HepG2 (cell line): ENCODE results near the gene HMBS. TPM values are rescaled to one million over a fixed set of nuclear protein-coding genes. Genes with fewer than 3 reads are reported as not detected.

ENCODE experiments used
- AKAP8 ChIP-seq: sonication (generic); formaldehyde crosslinking; IDR thresholded peaks from 2 replicates; pipeline ENCODE4 v1.5.1; 2020; ENCODE audit warnings: mild to moderate bottlenecking, missing genetic modification reagents
- BATF2 ChIP-seq: sonication (generic); formaldehyde crosslinking; IDR thresholded peaks from 2 replicates; pipeline ENCODE4 v1.8.0; 2022; ENCODE audit warnings: mild to moderate bottlenecking, missing genetic modification reagents, moderate library complexity
- DNMT3B ChIP-seq: conservative IDR thresholded peaks from 2 replicates; pipeline ENCODE4 v1.6.1; 2016; ENCODE audit warnings: missing biosample characterization, control low read depth
- KAT7 ChIP-seq: IDR thresholded peaks from 2 replicates; pipeline ENCODE4 v1.6.1; 2018; ENCODE audit warnings: borderline replicate concordance, missing compliant biosample characterization
- KDM6A ChIP-seq: IDR thresholded peaks from 2 replicates; pipeline ENCODE4 v1.6.1; 2016; ENCODE audit warnings: low read depth
- MAZ ChIP-seq, 2 experiments: sonication (generic) in 1 of 2; formaldehyde crosslinking in 1 of 2; IDR thresholded peaks; 2 replicates each; pipeline versions ENCODE4 v1.5.0 to v1.6.1; 2012 to 2020; ENCODE audit warnings: low read depth in 2 of 2, mild to moderate bottlenecking in 2 of 2, borderline replicate concordance in 1 of 2, improper control_type of control experiment in 1 of 2, low read length in 1 of 2, missing genetic modification reagents in 1 of 2, moderate library complexity in 1 of 2
- NFIC ChIP-seq: IDR thresholded peaks from 2 replicates; pipeline ENCODE4 v1.6.1; 2012; ENCODE audit warnings: mild to moderate bottlenecking, low read length, inconsistent platforms
- PPARG ChIP-seq: conservative IDR thresholded peaks from 2 replicates; pipeline ENCODE4 v1.6.1; 2016; ENCODE audit warnings: missing biosample characterization, missing genetic modification reagents
- SRSF4 ChIP-seq: fragments of 200-400 bp; formaldehyde crosslinking; IDR thresholded peaks from one replicate; pipeline ENCODE4 v1.6.1; 2018; ENCODE audit warnings: mild to moderate bottlenecking, low read depth, low read length, moderate library complexity; ENCODE audit not compliant: poor library complexity, severe bottlenecking
- TEAD3 ChIP-seq: optimal IDR thresholded peaks from 2 replicates; pipeline ENCODE3; 2016; ENCODE audit warnings: borderline replicate concordance
- ZNF124 ChIP-seq: sonication (generic); formaldehyde crosslinking; IDR thresholded peaks from 2 replicates; pipeline ENCODE4 v1.4.0; 2020; ENCODE audit warnings: missing genetic modification reagents
- ZNF136 ChIP-seq: sonication (generic); formaldehyde crosslinking; IDR thresholded peaks from 2 replicates; pipeline ENCODE4 v1.8.1; 2022; ENCODE audit warnings: low read depth, mild to moderate bottlenecking, moderate library complexity, missing genetic modification reagents
- ZNF263 ChIP-seq: sonication (generic); formaldehyde crosslinking; IDR thresholded peaks from 2 replicates; pipeline ENCODE4 v1.4.0; 2020; ENCODE audit warnings: missing genetic modification reagents
- ZNF335 ChIP-seq: sonication (generic); formaldehyde crosslinking; IDR thresholded peaks from 2 replicates; pipeline ENCODE4 v1.4.0; 2020; ENCODE audit warnings: missing genetic modification reagents
- ZNF383 ChIP-seq: sonication (generic); formaldehyde crosslinking; IDR thresholded peaks from 2 replicates; pipeline ENCODE4 v1.4.0; 2020; ENCODE audit warnings: missing genetic modification reagents, mild to moderate bottlenecking, borderline replicate concordance
- ZNF546 ChIP-seq: sonication (generic); formaldehyde crosslinking; conservative IDR thresholded peaks from 2 replicates; pipeline ENCODE4 v1.8.1; 2023; ENCODE audit warnings: mild to moderate bottlenecking, missing genetic modification reagents
- ZNF607 ChIP-seq: sonication (generic); formaldehyde crosslinking; IDR thresholded peaks from 2 replicates; pipeline ENCODE4 v1.5.1; 2020; ENCODE audit warnings: missing genetic modification reagents, mild to moderate bottlenecking, borderline replicate concordance
- ZNF713 ChIP-seq: sonication (generic); formaldehyde crosslinking; IDR thresholded peaks from 2 replicates; pipeline ENCODE4 v1.4.0; 2020; ENCODE audit warnings: mild to moderate bottlenecking, missing genetic modification reagents
- ZNF775 ChIP-seq: sonication (generic); formaldehyde crosslinking; IDR thresholded peaks from 2 replicates; pipeline ENCODE4 v1.4.0; 2020; ENCODE audit warnings: missing genetic modification reagents, mild to moderate bottlenecking, moderate library complexity, borderline replicate concordance
- ZNF777 ChIP-seq: sonication (generic); formaldehyde crosslinking; IDR thresholded peaks from 2 replicates; pipeline ENCODE4 v1.4.0; 2020; ENCODE audit warnings: missing genetic modification reagents
- polyA plus RNA-seq, 8 experiments: library from polyadenylated mRNA; depleted of rRNA in 3 of 8; stranded (reverse) in 7 of 8; unstranded in 1 of 8; fragments of >200 nt; fragmentation: Illumina TruSeq in 4 of 8; extraction: Trizol in 4 of 8; gene quantifications; 2 replicates each; pipeline versions ENCODE4 v1.2.1 to v1.2.3, GENCODE V29; 2011 to 2016; ENCODE audit warnings: low read depth in 4 of 8, missing spikeins in 1 of 8, mixed read lengths in 1 of 8; ENCODE audit not compliant: insufficient read depth in 1 of 8
- total RNA-seq, 5 experiments: library from RNA; depleted of rRNA; stranded (reverse); fragments of >200 nt; fragmentation: Illumina TruSeq; extraction: Trizol; gene quantifications; 2 replicates each; pipeline ENCODE4 v1.2.3, GENCODE V29; 2016; ENCODE audit warnings: low read depth in 1 of 5
- TF ChIP-seq, protein P1 (sequence below): sonication (generic); formaldehyde crosslinking; IDR thresholded peaks from 2 replicates; pipeline ENCODE4 v1.8.0; 2022; ENCODE audit warnings: missing genetic modification reagents, mild to moderate bottlenecking, moderate library complexity, borderline replicate concordance
- TF ChIP-seq, protein P2 (sequence below): sonication (generic); formaldehyde crosslinking; IDR thresholded peaks from 2 replicates; pipeline ENCODE4 v1.4.0; 2020; ENCODE audit warnings: missing genetic modification reagents; ENCODE audit errors: not compliant biosample characterization
- TF ChIP-seq, protein P3 (sequence below): sonication (generic); formaldehyde crosslinking; conservative IDR thresholded peaks from 2 replicates; pipeline ENCODE4 v1.8.0; 2022; ENCODE audit warnings: missing genetic modification reagents

HMBS gene
- total and polyA plus RNA-seq, 2 of the 13 experiments (the other 11 are each of a cell fraction or from before 2014, with no cell fraction given): 9.4 to 46.9 TPM

GRCh38 chr11:119067371-119068222, 17.1 kb upstream of the HMBS start, which contains the start of gene VPS11 (continued):
- TF ChIP-seq, protein P1, sequence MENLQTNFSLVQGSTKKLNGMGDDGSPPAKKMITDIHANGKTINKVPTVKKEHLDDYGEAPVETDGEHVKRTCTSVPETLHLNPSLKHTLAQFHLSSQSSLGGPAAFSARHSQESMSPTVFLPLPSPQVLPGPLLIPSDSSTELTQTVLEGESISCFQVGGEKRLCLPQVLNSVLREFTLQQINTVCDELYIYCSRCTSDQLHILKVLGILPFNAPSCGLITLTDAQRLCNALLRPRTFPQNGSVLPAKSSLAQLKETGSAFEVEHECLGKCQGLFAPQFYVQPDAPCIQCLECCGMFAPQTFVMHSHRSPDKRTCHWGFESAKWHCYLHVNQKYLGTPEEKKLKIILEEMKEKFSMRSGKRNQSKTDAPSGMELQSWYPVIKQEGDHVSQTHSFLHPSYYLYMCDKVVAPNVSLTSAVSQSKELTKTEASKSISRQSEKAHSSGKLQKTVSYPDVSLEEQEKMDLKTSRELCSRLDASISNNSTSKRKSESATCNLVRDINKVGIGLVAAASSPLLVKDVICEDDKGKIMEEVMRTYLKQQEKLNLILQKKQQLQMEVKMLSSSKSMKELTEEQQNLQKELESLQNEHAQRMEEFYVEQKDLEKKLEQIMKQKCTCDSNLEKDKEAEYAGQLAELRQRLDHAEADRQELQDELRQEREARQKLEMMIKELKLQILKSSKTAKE: no peak
- TF ChIP-seq, protein P2, sequence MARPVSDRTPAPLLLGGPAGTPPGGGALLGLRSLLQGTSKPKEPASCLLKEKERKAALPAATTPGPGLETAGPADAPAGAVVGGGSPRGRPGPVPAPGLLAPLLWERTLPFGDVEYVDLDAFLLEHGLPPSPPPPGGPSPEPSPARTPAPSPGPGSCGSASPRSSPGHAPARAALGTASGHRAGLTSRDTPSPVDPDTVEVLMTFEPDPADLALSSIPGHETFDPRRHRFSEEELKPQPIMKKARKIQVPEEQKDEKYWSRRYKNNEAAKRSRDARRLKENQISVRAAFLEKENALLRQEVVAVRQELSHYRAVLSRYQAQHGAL: no peak
- TF ChIP-seq, protein P3, sequence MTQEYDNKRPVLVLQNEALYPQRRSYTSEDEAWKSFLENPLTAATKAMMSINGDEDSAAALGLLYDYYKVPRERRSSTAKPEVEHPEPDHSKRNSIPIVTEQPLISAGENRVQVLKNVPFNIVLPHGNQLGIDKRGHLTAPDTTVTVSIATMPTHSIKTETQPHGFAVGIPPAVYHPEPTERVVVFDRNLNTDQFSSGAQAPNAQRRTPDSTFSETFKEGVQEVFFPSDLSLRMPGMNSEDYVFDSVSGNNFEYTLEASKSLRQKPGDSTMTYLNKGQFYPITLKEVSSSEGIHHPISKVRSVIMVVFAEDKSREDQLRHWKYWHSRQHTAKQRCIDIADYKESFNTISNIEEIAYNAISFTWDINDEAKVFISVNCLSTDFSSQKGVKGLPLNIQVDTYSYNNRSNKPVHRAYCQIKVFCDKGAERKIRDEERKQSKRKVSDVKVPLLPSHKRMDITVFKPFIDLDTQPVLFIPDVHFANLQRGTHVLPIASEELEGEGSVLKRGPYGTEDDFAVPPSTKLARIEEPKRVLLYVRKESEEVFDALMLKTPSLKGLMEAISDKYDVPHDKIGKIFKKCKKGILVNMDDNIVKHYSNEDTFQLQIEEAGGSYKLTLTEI (CRISPR knock-in tag): no peak
- TF ChIP-seq TEAD3 (peak; percentile 37), ZNF263 (CRISPR knock-in tag) (no peak), NFIC (peak; percentile 40; the same call in 1 of the 2 replicates), BATF2 (CRISPR knock-in tag) (no peak), SRSF4 (no peak), KDM6A (CRISPR knock-in tag) (no peak), DNMT3B (CRISPR knock-in tag) (0 out of 2 replicates have a peak, but pooled peaks have one; percentile 40), ZNF335 (CRISPR knock-in tag) (no peak), ZNF136 (no peak), ZNF713 (no peak), ZNF777 (CRISPR knock-in tag) (no peak; the same call in 1 of the 2 replicates), ZNF546 (CRISPR knock-in tag) (no peak), MAZ (IDR thresholded peaks at IDR 0.05; ENCODE audit: borderline replicate concordance, low read depth, low read length) (no peak), MAZ (CRISPR knock-in tag; IDR thresholded peaks at IDR 0.05; ENCODE audit: low read depth) (0 out of 2 replicates have a peak, but pooled peaks have one; percentile 34), ZNF775 (CRISPR knock-in tag) (no peak), PPARG (CRISPR knock-in tag) (0 out of 2 replicates have a peak, but pooled peaks have one; percentile 39), AKAP8 (CRISPR knock-in tag) (no peak), KAT7 (CRISPR knock-in tag) (0 out of 2 replicates have a peak, but pooled peaks have one; percentile 57), ZNF383 (CRISPR knock-in tag) (no peak), ZNF124 (CRISPR knock-in tag) (0 out of 2 replicates have a peak, but pooled peaks have one; percentile 74), ZNF607 (CRISPR knock-in tag) (no peak; the same call in 1 of the 2 replicates)
